GM19023 (cell line): ENCODE data around the gene CAVIN3.

ENCODE experiments used
- ATAC-seq: cut with Tn5 transposase; IDR thresholded peaks from one replicate; pipeline ENCODE4 v1.9.1; 2021; ENCODE audit warnings: mild to moderate bottlenecking, moderate library complexity; ENCODE audit not compliant: unreplicated experiment

Gene CAVIN3

GRCh38 chr11:6320411-6321155 lies at the start of gene CAVIN3:
Gene CAVIN3 (minus strand): TSS chr11:6320501. CDS start chr11:6320476, 25 bp downstream.
- ATAC-seq = peak; percentile 60

- no peak for ATAC-seq
These were observed 45.4 kb upstream of the CAVIN3 start for GRCh38 chr11:6365659-6366058.

GRCh38 chr11:6362873-6363678 lies 42.8 kb upstream of the CAVIN3 start:
- ATAC-seq = peak; percentile 88

GRCh38 chr11:6362185-6362872 lies 42.0 kb upstream of the CAVIN3 start:
- ATAC-seq = no peak

GRCh38 chr11:6360183-6360582 lies 39.9 kb upstream of the CAVIN3 start:
- no peak for ATAC-seq

GRCh38 chr11:6357222-6357621 lies 36.9 kb upstream of the CAVIN3 start:
- no peak for ATAC-seq

- ATAC-seq = no peak
These were observed 36.3 kb upstream of the CAVIN3 start for GRCh38 chr11:6356503-6357055.

GRCh38 chr11:6354651-6355485 lies 34.6 kb upstream of the CAVIN3 start:
- ATAC-seq = no peak

GRCh38 chr11:6353367-6353987 lies 33.2 kb upstream of the CAVIN3 start:
- ATAC-seq = peak; percentile 70

- no peak for ATAC-seq
These were observed 31.6 kb upstream of the CAVIN3 start for GRCh38 chr11:6351782-6352382.

GRCh38 chr11:6350486-6350885 lies 30.2 kb upstream of the CAVIN3 start:
- ATAC-seq = no peak

- no peak for ATAC-seq
These were observed 29.7 kb upstream of the CAVIN3 start for GRCh38 chr11:6350043-6350442.

- ATAC-seq = no peak
These were observed 25.1 kb upstream of the CAVIN3 start for GRCh38 chr11:6345366-6345765.

- no peak for ATAC-seq
These were observed 16.0 kb upstream of the CAVIN3 start for GRCh38 chr11:6336293-6336692.

GRCh38 chr11:6334806-6335205 lies 14.5 kb upstream of the CAVIN3 start:
- ATAC-seq = no peak

- ATAC-seq = no peak
These were observed 12.8 kb upstream of the CAVIN3 start for GRCh38 chr11:6333095-6333494.

- ATAC-seq = no peak
These were observed 11.8 kb upstream of the CAVIN3 start for GRCh38 chr11:6332066-6332465.

- no peak for ATAC-seq
These were observed 8.0 kb upstream of the CAVIN3 start for GRCh38 chr11:6328321-6328720.

- no peak for ATAC-seq
These were observed 7.5 kb upstream of the CAVIN3 start for GRCh38 chr11:6327806-6328205.

- ATAC-seq = no peak
These were observed 6.7 kb upstream of the CAVIN3 start for GRCh38 chr11:6326985-6327384.
